ENCODE data around the gene TLR5. TPM values are rescaled to one million over a fixed set of nuclear protein-coding genes. Genes with fewer than 3 reads are reported as not detected.

Gene TLR5
- total RNA-seq, 4 donors from 2014 or later = 3.5 to 15.1 (median 6.0) TPM

Other genes starting within 250 kb of the TLR5 start
- gene SUSD4, start 220.9 kb upstream of the TLR5 start, total RNA-seq = 1 to 10 TPM; 2.2 to 5.3 (median 2.5) TPM

All from gastroesophageal sphincter (tissue), 4 donors.